ENCODE measurements around the gene DOCK4.
"Not testable (repeated sequence)": the region's sequence is repeated elsewhere in the genome, so short reads cannot be mapped to it uniquely, and the experiment has no call there.

The DOCK4 gene

GRCh38 chr7:111954474-111955381 is 251.5 kb downstream of the DOCK4 start:
- no peak for DNase-seq (ENCODE audit: low read depth)

- no peak for DNase-seq (ENCODE audit: low read depth)
Measured at GRCh38 chr7:111954056-111954455, 252.1 kb downstream of the DOCK4 start.

GRCh38 chr7:111953611-111954010 is 252.6 kb downstream of the DOCK4 start:
- DNase-seq (ENCODE audit: low read depth), result no peak

- DNase-seq (ENCODE audit: low read depth), result no peak
Measured at GRCh38 chr7:111952783-111953182, 253.4 kb downstream of the DOCK4 start.

- no peak for DNase-seq (ENCODE audit: low read depth)
Measured at GRCh38 chr7:111951052-111951451, 255.1 kb downstream of the DOCK4 start.

GRCh38 chr7:111942450-111943081 is 263.6 kb downstream of the DOCK4 start:
- DNase-seq (ENCODE audit: low read depth), result no peak

- DNase-seq (ENCODE audit: low read depth), result no peak
Measured at GRCh38 chr7:111937163-111937562, 269.0 kb downstream of the DOCK4 start.

GRCh38 chr7:111933609-111934008 is 272.6 kb downstream of the DOCK4 start:
- DNase-seq (ENCODE audit: low read depth), result no peak

- no peak for DNase-seq (ENCODE audit: low read depth)
Measured at GRCh38 chr7:111931958-111932357, 274.2 kb downstream of the DOCK4 start.

- DNase-seq (ENCODE audit: low read depth), result peak; percentile 43
Measured at GRCh38 chr7:111931016-111931517, 275.1 kb downstream of the DOCK4 start.

GRCh38 chr7:111929264-111929663 is 276.9 kb downstream of the DOCK4 start:
- DNase-seq (ENCODE audit: low read depth), result no peak

- DNase-seq (ENCODE audit: low read depth), result no peak
Measured at GRCh38 chr7:111927353-111928019, 278.7 kb downstream of the DOCK4 start.

GRCh38 chr7:111920329-111920728 is 285.9 kb downstream of the DOCK4 start:
- no peak for DNase-seq (ENCODE audit: low read depth)

GRCh38 chr7:111919631-111920179 is 286.5 kb downstream of the DOCK4 start:
- DNase-seq (ENCODE audit: low read depth), result no peak

- no peak for DNase-seq (ENCODE audit: low read depth)
Measured at GRCh38 chr7:111919164-111919563, 287.0 kb downstream of the DOCK4 start.

GRCh38 chr7:111918461-111918860 is 287.7 kb downstream of the DOCK4 start:
- DNase-seq (ENCODE audit: low read depth), result no peak

GRCh38 chr7:111917404-111917803 is 288.8 kb downstream of the DOCK4 start:
- DNase-seq (ENCODE audit: low read depth), result not testable (repeated sequence)

- DNase-seq (ENCODE audit: low read depth), result no peak
Measured at GRCh38 chr7:111914291-111914690, 291.9 kb downstream of the DOCK4 start.

GRCh38 chr7:111911166-111911961 is 294.8 kb downstream of the DOCK4 start:
- DNase-seq (ENCODE audit: low read depth), result no peak

- DNase-seq (ENCODE audit: low read depth), result no peak
Measured at GRCh38 chr7:111910656-111911055, 295.5 kb downstream of the DOCK4 start.

GRCh38 chr7:111908673-111909072 is 297.5 kb downstream of the DOCK4 start:
- not testable (repeated sequence) for DNase-seq (ENCODE audit: low read depth)
